GM18508 (cell line): ENCODE data around the gene TOB2.
A peak's percentile ranks its signal among the peaks of the same experiment; 100 is the strongest.
"Not testable (repeated sequence)": the region's sequence is repeated elsewhere in the genome, so short reads cannot be mapped to it uniquely, and the experiment has no call there.

Source experiments
- ATAC-seq: cut with Tn5 transposase; IDR thresholded peaks from one replicate; pipeline ENCODE4 v1.9.1; 2021; ENCODE audit warnings: moderate number of reproducible peaks; ENCODE audit not compliant: insufficient read depth, unreplicated experiment

TOB2 gene

GRCh38 chr22:41468381-41469217 is 22.0 kb upstream of the TOB2 start, which contains the start of the genes ACO2 and PHF5A:
Gene ACO2, plus strand, starts transcription at chr22:41469117. Its CDS starts 30 bp downstream, at chr22:41469147.
Gene PHF5A, minus strand, starts transcription at chr22:41468692. Its CDS starts 39 bp downstream, at chr22:41468653.
- ATAC-seq: peak; percentile 63

GRCh38 chr22:41461901-41462300 is 15.3 kb upstream of the TOB2 start:
- ATAC-seq: no peak

- not testable (repeated sequence) for ATAC-seq
Observed at GRCh38 chr22:41460071-41460470, 13.5 kb upstream of the TOB2 start.

- no peak for ATAC-seq
Observed at GRCh38 chr22:41459431-41459830, 12.8 kb upstream of the TOB2 start.

- ATAC-seq: no peak
Observed at GRCh38 chr22:41458161-41458728, 11.6 kb upstream of the TOB2 start.

GRCh38 chr22:41448189-41448808 is 1.7 kb upstream of the TOB2 start:
- ATAC-seq: peak; percentile 46

GRCh38 chr22:41447435-41448188 is 1.0 kb upstream of the TOB2 start:
- no peak for ATAC-seq

GRCh38 chr22:41446057-41446501 is 522 bp downstream of the TOB2 start:
- no peak for ATAC-seq

- ATAC-seq: no peak
Observed at GRCh38 chr22:41445129-41446056, 1.2 kb downstream of the TOB2 start.

- no peak for ATAC-seq
Observed at GRCh38 chr22:41444360-41445128, 2.1 kb downstream of the TOB2 start.

GRCh38 chr22:41442240-41442792 is 4.3 kb downstream of the TOB2 start:
- ATAC-seq: no peak

GRCh38 chr22:41440511-41440910 is 6.1 kb downstream of the TOB2 start:
- not testable (repeated sequence) for ATAC-seq

GRCh38 chr22:41437198-41437597 is 9.4 kb downstream of the TOB2 start:
- ATAC-seq: no peak

GRCh38 chr22:41436322-41437113 is 10.1 kb downstream of the TOB2 start:
- no peak for ATAC-seq

- ATAC-seq: no peak
Observed at GRCh38 chr22:41435560-41435959, 11.0 kb downstream of the TOB2 start.

- ATAC-seq: not testable (repeated sequence)
Observed at GRCh38 chr22:41434361-41435003, 12.1 kb downstream of the TOB2 start.

GRCh38 chr22:41433480-41433879 is 13.1 kb downstream of the TOB2 start:
- not testable (repeated sequence) for ATAC-seq
